Central memory CD8-positive, alpha-beta T cell (primary cell): Measurements from ENCODE around the gene ENTHD1.
A peak's percentile ranks its signal among the peaks of the same experiment; 100 is the strongest.

Experiments
- ATAC-seq: fragments of 150-1000 bp; cut with Tn5 transposase; replicated peaks from 2 replicates; pipeline ENCODE4 v1.10.0; 2022; ENCODE audit warnings: mild to moderate bottlenecking, moderate FRiP score, moderate number of reproducible peaks; ENCODE audit not compliant: poor library complexity, severe bottlenecking; ENCODE audit errors: extremely low read depth
- DNase-seq, 2 donors: peaks; one replicate each; pipeline ENCODE4 v3.0.0; 2021; ENCODE audit warnings: low spot score in 2 of 2
- H3K27ac Mint-ChIP-seq: one replicate; pipeline ENCODE4 v1.8.0; 2022; ENCODE audit warnings: low read depth, mild to moderate bottlenecking, moderate library complexity, mixed read lengths
- H3K27me3 Mint-ChIP-seq: one replicate; pipeline ENCODE4 v1.8.0; 2022; ENCODE audit warnings: mixed read lengths
- H3K36me3 Mint-ChIP-seq: one replicate; pipeline ENCODE4 v1.8.0; 2022; ENCODE audit warnings: mild to moderate bottlenecking, moderate library complexity, mixed read lengths; ENCODE audit not compliant: insufficient read depth
- H3K4me1 Mint-ChIP-seq: one replicate; pipeline ENCODE4 v1.8.0; 2022; ENCODE audit warnings: mixed read lengths
- H3K4me3 Mint-ChIP-seq: one replicate; pipeline ENCODE4 v1.8.0; 2022; ENCODE audit warnings: mild to moderate bottlenecking, moderate library complexity, mixed read lengths
- H3K9me3 Mint-ChIP-seq: one replicate; pipeline ENCODE4 v1.8.0; 2022; ENCODE audit warnings: mixed read lengths

ENTHD1 gene

GRCh38 chr22:39715778-39716495 is 177.6 kb downstream of the ENTHD1 start:
- Mint-ChIP-seq H3K36me3 (no peaks in the 10 kb centered on the region), H3K27me3 (peaks cover under 1% of the 10 kb centered on the region), H3K4me1 (no peaks in the 10 kb centered on the region), H3K9me3 (no peaks in the 10 kb centered on the region), H3K4me3 (no peak overlapping the region), H3K27ac (no peak overlapping the region)
- DNase-seq (no peak), ATAC-seq (no peak)

GRCh38 chr22:39714321-39714720 is 179.2 kb downstream of the ENTHD1 start:
- ATAC-seq (no peak), DNase-seq (no peak)
- H3K27me3 Mint-ChIP-seq, result peaks cover 10% of the 10 kb centered on the region
- no peak overlapping the region for H3K27ac Mint-ChIP-seq
- H3K9me3 Mint-ChIP-seq, result no peaks in the 10 kb centered on the region
- H3K36me3 Mint-ChIP-seq, result no peaks in the 10 kb centered on the region
- no peaks in the 10 kb centered on the region for H3K4me1 Mint-ChIP-seq
- H3K4me3 Mint-ChIP-seq, result no peak overlapping the region

- DNase-seq (no peak), ATAC-seq (no peak)
- H3K4me3 Mint-ChIP-seq, result no peak overlapping the region
- no peaks in the 10 kb centered on the region for H3K4me1 Mint-ChIP-seq
- no peaks in the 10 kb centered on the region for H3K36me3 Mint-ChIP-seq
- H3K9me3 Mint-ChIP-seq, result no peaks in the 10 kb centered on the region
- peaks cover 10% of the 10 kb centered on the region for H3K27me3 Mint-ChIP-seq
- H3K27ac Mint-ChIP-seq, result no peak overlapping the region
These were observed 179.7 kb downstream of the ENTHD1 start for GRCh38 chr22:39713799-39714290.

GRCh38 chr22:39712751-39713525 is 180.6 kb downstream of the ENTHD1 start:
- Mint-ChIP-seq H3K9me3 (no peaks in the 10 kb centered on the region), H3K4me1 (no peaks in the 10 kb centered on the region), H3K36me3 (no peaks in the 10 kb centered on the region), H3K27me3 (peaks cover 10% of the 10 kb centered on the region), H3K4me3 (no peak overlapping the region), H3K27ac (peak overlapping the region; percentile 48)
- ATAC-seq (no peak), DNase-seq (no peak)

- Mint-ChIP-seq H3K4me1 (no peaks in the 10 kb centered on the region), H3K9me3 (no peaks in the 10 kb centered on the region), H3K36me3 (no peaks in the 10 kb centered on the region), H3K27ac (no peak overlapping the region), H3K27me3 (peaks cover 10% of the 10 kb centered on the region), H3K4me3 (no peak overlapping the region)
- no peak for ATAC-seq
- no peak for DNase-seq
These were observed 181.5 kb downstream of the ENTHD1 start for GRCh38 chr22:39712081-39712480.

- no peaks in the 10 kb centered on the region for H3K36me3 Mint-ChIP-seq
- H3K27me3 Mint-ChIP-seq, result peaks cover 10% of the 10 kb centered on the region
- no peak overlapping the region for H3K4me3 Mint-ChIP-seq
- no peak overlapping the region for H3K27ac Mint-ChIP-seq
- H3K4me1 Mint-ChIP-seq, result no peaks in the 10 kb centered on the region
- no peaks in the 10 kb centered on the region for H3K9me3 Mint-ChIP-seq
- ATAC-seq, result no peak
- DNase-seq, result no peak
These were observed 183.0 kb downstream of the ENTHD1 start for GRCh38 chr22:39710380-39711150.

GRCh38 chr22:39707816-39708215 is 185.7 kb downstream of the ENTHD1 start:
- Mint-ChIP-seq H3K4me1 (no peaks in the 10 kb centered on the region), H3K4me3 (no peak overlapping the region), H3K27ac (no peak overlapping the region), H3K36me3 (peaks cover 2% of the 10 kb centered on the region), H3K27me3 (peaks cover 10% of the 10 kb centered on the region), H3K9me3 (no peaks in the 10 kb centered on the region)
- ATAC-seq (no peak), DNase-seq (no peak)

GRCh38 chr22:39707351-39707750 is 186.2 kb downstream of the ENTHD1 start:
- ATAC-seq, result no peak
- no peaks in the 10 kb centered on the region for H3K9me3 Mint-ChIP-seq
- H3K27me3 Mint-ChIP-seq, result peaks cover 10% of the 10 kb centered on the region
- no peaks in the 10 kb centered on the region for H3K4me1 Mint-ChIP-seq
- no peak overlapping the region for H3K4me3 Mint-ChIP-seq
- DNase-seq, result no peak
- H3K27ac Mint-ChIP-seq, result no peak overlapping the region
- H3K36me3 Mint-ChIP-seq, result peaks cover 2% of the 10 kb centered on the region

GRCh38 chr22:39706376-39707140 is 187.0 kb downstream of the ENTHD1 start:
- no peaks in the 10 kb centered on the region for H3K4me1 Mint-ChIP-seq
- H3K9me3 Mint-ChIP-seq, result no peaks in the 10 kb centered on the region
- no peak overlapping the region for H3K4me3 Mint-ChIP-seq
- H3K27me3 Mint-ChIP-seq, result peaks cover 10% of the 10 kb centered on the region
- no peak overlapping the region for H3K27ac Mint-ChIP-seq
- peaks cover 2% of the 10 kb centered on the region for H3K36me3 Mint-ChIP-seq
- DNase-seq, result no peak
- no peak for ATAC-seq

- DNase-seq, result no peak
- H3K36me3 Mint-ChIP-seq, result peaks cover 2% of the 10 kb centered on the region
- no peaks in the 10 kb centered on the region for H3K4me1 Mint-ChIP-seq
These were observed 188.2 kb downstream of the ENTHD1 start for GRCh38 chr22:39705386-39705785.

GRCh38 chr22:39703928-39704639 is 189.5 kb downstream of the ENTHD1 start:
- H3K27me3 Mint-ChIP-seq, result no peaks in the 10 kb centered on the region
- DNase-seq (no peak), ATAC-seq (no peak)
- H3K36me3 Mint-ChIP-seq, result peaks cover 2% of the 10 kb centered on the region
- peak overlapping the region; percentile 32 for H3K27ac Mint-ChIP-seq
- peak overlapping the region; percentile 18 for H3K4me3 Mint-ChIP-seq
- no peaks in the 10 kb centered on the region for H3K4me1 Mint-ChIP-seq
- no peaks in the 10 kb centered on the region for H3K9me3 Mint-ChIP-seq

More at GRCh38 chr22:39705386-39705785, 188.2 kb downstream of the ENTHD1 start:
- no peak overlapping the region for H3K4me3 Mint-ChIP-seq
- H3K27me3 Mint-ChIP-seq, result peaks cover 4% of the 10 kb centered on the region
- H3K27ac Mint-ChIP-seq, result no peak overlapping the region
- no peak for ATAC-seq
- H3K9me3 Mint-ChIP-seq, result no peaks in the 10 kb centered on the region
